ENCODE results near the gene THAP3. TPM values are rescaled to one million over a fixed set of nuclear protein-coding genes. Genes with fewer than 3 reads are reported as not detected.

THAP3 gene
- polyA plus RNA-seq, 1 experiment: 7.8 TPM

- ChIA-PET POLR2A (interaction anchor here (1.3 to 1.4 kb wide), 2 partner anchors 9 to 10 kb away, joined by 6 to 10 read pairs; partner anchors contain the start of gene KLHL21), CTCF (no interaction called here)
- Histone ChIP-seq H3K27ac (ENCODE audit: low read depth, low read length) (peak overlapping the region; percentile 77), H3K4me3 (ENCODE audit: low read depth, low read length) (peak overlapping the region; percentile 86), H3K9me3 (ENCODE audit: control insufficient read depth, insufficient read depth, low read length) (no peaks in the 10 kb centered on the region; the same call in 1 of the 2 replicates), H3K27me3 (ENCODE audit: control insufficient read depth, insufficient read depth, low read length) (no peaks in the 10 kb centered on the region)
- DNase-seq (ENCODE audit: low read depth, low spot score): no peak
- TF ChIP-seq CTCF (IDR thresholded peaks at IDR 0.05; ENCODE audit: low read depth, low read length): no peak
Measured at GRCh38 chr1:6612641-6613360, 11.9 kb upstream of the THAP3 start.

- ChIA-PET CTCF (interaction anchor here (0.5 to 0.8 kb wide), 3 partner anchors 9 to 198 kb away, joined by 3 to 6 read pairs (median 4); no protein-coding TSS in a partner anchor), POLR2A (interaction anchor here (1.0 to 1.3 kb wide), 2 partner anchors 10 to 11 kb away, joined by 6 read pairs; no protein-coding TSS in a partner anchor)
- Histone ChIP-seq H3K27me3 (ENCODE audit: control insufficient read depth, insufficient read depth, low read length) (no peaks in the 10 kb centered on the region), H3K4me3 (ENCODE audit: low read depth, low read length) (peak within 1 kb of the TSS; percentile 86), H3K9me3 (ENCODE audit: control insufficient read depth, insufficient read depth, low read length) (no peaks in the 10 kb centered on the region; the same call in 1 of the 2 replicates), H3K27ac (ENCODE audit: low read depth, low read length) (peak within 1 kb of the TSS; percentile 77)
- DNase-seq (ENCODE audit: low read depth, low spot score): peak; percentile 97
- no peak for TF ChIP-seq CTCF (IDR thresholded peaks at IDR 0.05; ENCODE audit: low read depth, low read length)
Measured at GRCh38 chr1:6613361-6614018, 11.2 kb upstream of the THAP3 start, which contains the start of gene PHF13. PHF13 (plus strand) TSS chr1:6613731; CDS start chr1:6614067, 336 bp downstream.

- no peak for TF ChIP-seq CTCF (IDR thresholded peaks at IDR 0.05; ENCODE audit: low read depth, low read length)
- no peaks in the 10 kb centered on the region for H3K27me3 ChIP-seq (ENCODE audit: control insufficient read depth, insufficient read depth, low read length)
- ChIA-PET POLR2A (interaction anchor here (1.0 to 1.3 kb wide), 2 partner anchors 11 to 12 kb away, joined by 6 read pairs; no protein-coding TSS in a partner anchor), CTCF (interaction anchor here (0.5 to 0.8 kb wide), 3 partner anchors 10 to 199 kb away, joined by 3 to 6 read pairs (median 4); no protein-coding TSS in a partner anchor)
- H3K27ac ChIP-seq (ENCODE audit: low read depth, low read length): no peak overlapping the region
- H3K4me3 ChIP-seq (ENCODE audit: low read depth, low read length): peak overlapping the region; percentile 72
- DNase-seq (ENCODE audit: low read depth, low spot score): no peak
- no peaks in the 10 kb centered on the region; the same call in 1 of the 2 replicates for H3K9me3 ChIP-seq (ENCODE audit: control insufficient read depth, insufficient read depth, low read length)
Measured at GRCh38 chr1:6614019-6614928, 10.4 kb upstream of the THAP3 start.

GRCh38 chr1:6614929-6615785, 9.5 kb upstream of the THAP3 start:
- peak overlapping the region; percentile 72 for H3K4me3 ChIP-seq (ENCODE audit: low read depth, low read length)
- H3K27ac ChIP-seq (ENCODE audit: low read depth, low read length): peak overlapping the region; percentile 21
- ChIA-PET CTCF (interaction anchor here (1.1 kb wide), 1 partner anchor 31 kb away, joined by 4 read pairs; no protein-coding TSS in a partner anchor), POLR2A (interaction anchor here (1.1 kb wide), 2 partner anchors 12 to 13 kb away, joined by 3 to 4 read pairs; no protein-coding TSS in a partner anchor)
- no peaks in the 10 kb centered on the region; the same call in 1 of the 2 replicates for H3K9me3 ChIP-seq (ENCODE audit: control insufficient read depth, insufficient read depth, low read length)
- H3K27me3 ChIP-seq (ENCODE audit: control insufficient read depth, insufficient read depth, low read length): no peaks in the 10 kb centered on the region
- no peak for TF ChIP-seq CTCF (IDR thresholded peaks at IDR 0.05; ENCODE audit: low read depth, low read length)
- DNase-seq (ENCODE audit: low read depth, low spot score): no peak

All from AG04450 (cell line).